Measurements from ENCODE around the gene ASTE1. TPM values are rescaled to one million over a fixed set of nuclear protein-coding genes. Genes with fewer than 3 reads are reported as not detected.
"Not testable (repeated sequence)": the region's sequence is repeated elsewhere in the genome, so short reads cannot be mapped to it uniquely, and the experiment has no call there.

The ASTE1 gene
- total and polyA plus RNA-seq, 7 donors: 1.7 to 3.2 (median 2.4) TPM

GRCh38 chr3:130974201-130974600 lies 52.4 kb downstream of the ASTE1 start:
- 84 to 93% (median 85%) methylated on average over 2 of the region's 2 CpGs for WGBS, 3 donors
- no peak for DNase-seq

DNA sequence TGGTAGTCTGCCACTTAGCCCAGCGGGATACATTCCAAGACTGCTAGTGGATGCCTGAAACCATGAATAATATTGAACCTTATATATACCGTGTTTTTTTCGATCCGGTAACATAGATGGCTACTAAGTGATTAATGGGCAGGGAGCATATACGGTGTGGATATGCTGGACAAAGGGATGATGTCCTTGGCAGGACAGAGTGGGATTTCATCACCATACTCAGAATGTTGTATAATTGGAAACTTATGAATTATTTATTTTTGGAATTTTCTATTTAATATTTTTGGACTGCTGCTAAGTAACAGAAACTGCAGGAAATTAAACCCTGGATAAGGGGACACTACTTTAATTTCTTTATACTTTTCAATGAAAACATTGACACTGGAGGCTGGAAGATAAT lies 53.2 kb downstream of the ASTE1 start:
- no peak for ATAC-seq
- intact Hi-C loops (cut with DNase I): no loop called here
- WGBS, 3 donors: 90 to 92% (median 92%) methylated on average over 5 of the region's 5 CpGs

More at GRCh38 chr3:130974201-130974600, 52.4 kb downstream of the ASTE1 start:
- Histone ChIP-seq H3K36me3 (ENCODE audit: insufficient read depth in 1 of 2, low read depth in 1 of 2) (peaks cover 4 to 73% of the 10 kb centered on the region in 2 donors), H3K9me3 (no peaks in the 10 kb centered on the region), H3K27ac (no peak overlapping the region), H3K4me3 (no peak overlapping the region), H3K27me3 (ENCODE audit: insufficient read depth in 3 of 3, low read length in 2 of 3) (no peaks in the 10 kb centered on the region), H3K4me1 (no peaks in the 10 kb centered on the region)
- no peak for TF ChIP-seq CTCF (IDR thresholded peaks at IDR 0.05)
- ATAC-seq: no peak
- intact Hi-C loops (cut with DNase I): no loop called here

DNA sequence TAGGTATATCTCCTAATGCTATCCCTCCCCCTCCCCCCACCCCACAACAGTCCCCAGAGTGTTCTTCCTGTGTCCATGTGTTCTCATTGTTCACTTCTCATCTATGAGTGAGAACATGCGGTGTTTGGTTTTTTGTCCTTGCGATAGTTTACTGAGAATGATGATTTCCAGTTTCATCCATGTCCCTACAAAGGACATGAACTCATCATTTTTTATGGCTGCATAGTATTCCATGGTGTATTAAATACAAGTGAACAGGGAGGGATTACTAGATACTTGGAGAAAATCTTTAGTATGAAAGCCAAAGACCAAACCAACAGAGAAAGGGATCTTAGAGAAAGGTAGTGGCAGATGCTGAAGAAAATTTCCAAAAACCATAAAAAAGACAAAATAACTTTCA lies 54.0 kb downstream of the ASTE1 start:
- H3K27ac ChIP-seq; H3K9me3 ChIP-seq; DNase-seq; intact Hi-C loops (cut with DNase I); H3K27me3 ChIP-seq (ENCODE audit: insufficient read depth in 3 of 3, low read length in 2 of 3); H3K4me1 ChIP-seq; ATAC-seq; H3K4me3 ChIP-seq: not testable (repeated sequence)
- WGBS, 3 donors: 100% methylated on average over 2 of the region's 2 CpGs
- H3K36me3 ChIP-seq (ENCODE audit: insufficient read depth in 1 of 2, low read depth in 1 of 2): peaks cover 4 to 82% of the 10 kb centered on the region in 2 donors

More for the DNA sequence above, 53.2 kb downstream of the ASTE1 start:
- no peak overlapping the region for H3K27ac ChIP-seq
- no peaks in the 10 kb centered on the region for H3K4me1 ChIP-seq
- no peak for DNase-seq
- no peaks in the 10 kb centered on the region for H3K9me3 ChIP-seq
- no peaks in the 10 kb centered on the region for H3K27me3 ChIP-seq (ENCODE audit: insufficient read depth in 3 of 3, low read length in 2 of 3)
- no peak overlapping the region for H3K4me3 ChIP-seq
- TF ChIP-seq CTCF (IDR thresholded peaks at IDR 0.05): no peak
- H3K36me3 ChIP-seq (ENCODE audit: insufficient read depth in 1 of 2, low read depth in 1 of 2): peaks cover 4 to 74% of the 10 kb centered on the region in 2 donors

DNA sequence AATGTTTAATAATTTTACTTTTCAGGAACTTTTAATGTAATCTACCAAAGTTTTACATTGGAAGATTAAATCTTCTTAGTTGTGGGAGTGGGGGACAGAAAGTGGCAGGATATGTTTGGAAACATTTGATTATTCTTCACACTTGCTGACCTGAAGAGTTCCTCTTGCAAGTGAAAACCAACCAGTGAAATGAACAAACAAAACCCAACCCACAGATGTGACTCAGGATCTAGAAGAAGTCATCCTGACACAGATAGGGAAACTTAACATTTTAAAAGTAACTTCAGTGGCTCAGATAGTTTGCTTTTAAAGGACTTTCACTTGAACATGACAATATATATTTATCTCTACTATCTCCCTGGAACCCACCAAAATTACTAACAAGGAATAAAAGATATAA lies 55.4 kb downstream of the ASTE1 start:
- Histone ChIP-seq H3K27me3 (ENCODE audit: insufficient read depth in 3 of 3, low read length in 2 of 3) (no peaks in the 10 kb centered on the region), H3K4me3 (no peak overlapping the region), H3K4me1 (no peaks in the 10 kb centered on the region), H3K27ac (no peak overlapping the region), H3K36me3 (ENCODE audit: insufficient read depth in 1 of 2, low read depth in 1 of 2) (peaks cover 4 to 84% of the 10 kb centered on the region in 2 donors), H3K9me3 (no peaks in the 10 kb centered on the region)
- DNase-seq (no peak), ATAC-seq (no peak)
- intact Hi-C loops (cut with DNase I): no loop called here
- TF ChIP-seq CTCF (IDR thresholded peaks at IDR 0.05): no peak

- TF ChIP-seq CTCF (IDR thresholded peaks at IDR 0.05): no peak
- WGBS, 3 donors: 99 to 100% (median 99%) methylated on average over 2 of the region's 2 CpGs
- Histone ChIP-seq H3K27me3 (ENCODE audit: insufficient read depth in 3 of 3, low read length in 2 of 3) (no peaks in the 10 kb centered on the region), H3K4me3 (no peak overlapping the region), H3K36me3 (ENCODE audit: insufficient read depth in 1 of 2, low read depth in 1 of 2) (peaks cover 2 to 87% of the 10 kb centered on the region in 2 donors), H3K4me1 (no peaks in the 10 kb centered on the region), H3K27ac (no peak overlapping the region), H3K9me3 (no peaks in the 10 kb centered on the region)
- intact Hi-C loops (cut with DNase I): no loop called here
- DNase-seq (no peak), ATAC-seq (no peak)
Measured at GRCh38 chr3:130969621-130970020, 57.0 kb downstream of the ASTE1 start.

Data from psoas muscle (tissue), 8 donors.